BLaER1 treated with 17β-estradiol and CSF1 and Interleukin-3, amounts not matched to agents 10 nM and 100 nM (cell line): ENCODE results near the gene HJURP.

ENCODE experiments used
- H3K27ac ChIP-seq, 11 experiments: shearing (Covaris generic); formaldehyde crosslinking; 2 replicates each; pipeline ENCODE4 v1.8.1; 2022
- H3K27me3 ChIP-seq, 11 experiments: shearing (Covaris generic); formaldehyde crosslinking; 2 replicates each; pipeline ENCODE4 v1.8.1; 2022
- H3K36me3 ChIP-seq, 11 experiments: shearing (Covaris generic); formaldehyde crosslinking; 2 replicates each; pipeline ENCODE4 v1.8.1; 2022
- H3K4me1 ChIP-seq, 10 experiments: shearing (Covaris generic); formaldehyde crosslinking; 2 replicates each; pipeline ENCODE4 v1.8.1; 2022
- H3K4me2 ChIP-seq, 11 experiments: shearing (Covaris generic); formaldehyde crosslinking; 2 replicates each; pipeline ENCODE4 v1.8.1; 2022
- H3K4me3 ChIP-seq, 10 experiments: shearing (Covaris generic); formaldehyde crosslinking; 2 replicates each; pipeline ENCODE4 v1.8.1; 2022
- H3K9ac ChIP-seq, 11 experiments: shearing (Covaris generic); formaldehyde crosslinking; 2 replicates each; pipeline ENCODE4 v1.8.1; 2022
- H3K9me3 ChIP-seq, 11 experiments: shearing (Covaris generic); formaldehyde crosslinking; replicated peaks in 1 of 11; 2 replicates each; pipeline ENCODE4 v1.8.1; 2022
- H4K20me1 ChIP-seq, 11 experiments: shearing (Covaris generic); formaldehyde crosslinking; 2 replicates each; pipeline ENCODE4 v1.8.1; 2022
- Cebpa-rat ChIP-seq, 11 experiments: shearing (Covaris generic); IDR thresholded peaks; 2 replicates each; pipeline ENCODE4 v1.8.1; 2022

HJURP gene

GRCh38 chr2:233845301-233846060, 8.9 kb downstream of the HJURP start:
- Histone ChIP-seq H3K9ac (no peak overlapping the region), H3K4me3 (no peak overlapping the region), H3K27me3 (no peaks in the 10 kb centered on the region), H3K36me3 (peaks cover 14 to 100% (median 100%) of the 10 kb centered on the region in 11 experiments; a peak in 21 of 22 replicates), H3K9me3 (no peaks in the 10 kb centered on the region), H4K20me1 (peaks cover 0 to 97% (median 84%) of the 10 kb centered on the region in 11 experiments; a peak in 17 of 22 replicates), H3K4me2 (no peak overlapping the region), H3K27ac (no peak overlapping the region), H3K4me1 (peaks cover 4 to 40% (median 11%) of the 10 kb centered on the region in 10 experiments; a peak in 17 of 20 replicates)
- TF ChIP-seq Cebpa-rat (IDR thresholded peaks at IDR 0.05), result no peak

GRCh38 chr2:233844836-233845235, 9.5 kb downstream of the HJURP start:
- H3K36me3 ChIP-seq, result peaks cover 14 to 100% (median 100%) of the 10 kb centered on the region in 11 experiments; a peak in 21 of 22 replicates
- TF ChIP-seq Cebpa-rat (IDR thresholded peaks at IDR 0.05), result no peak

GRCh38 chr2:233844064-233844807, 10.1 kb downstream of the HJURP start:
- no peaks in the 10 kb centered on the region for H3K27me3 ChIP-seq
- no peak for TF ChIP-seq Cebpa-rat (IDR thresholded peaks at IDR 0.05)
- no peak overlapping the region for H3K4me2 ChIP-seq
- no peak overlapping the region for H3K27ac ChIP-seq
- no peak overlapping the region for H3K9ac ChIP-seq
- no peaks in the 10 kb centered on the region for H3K9me3 ChIP-seq
- H3K36me3 ChIP-seq, result peaks cover 14 to 100% (median 100%) of the 10 kb centered on the region in 11 experiments; a peak in 21 of 22 replicates
- H3K4me1 ChIP-seq, result peaks cover 13 to 42% (median 18%) of the 10 kb centered on the region in 10 experiments
- peaks cover 0 to 97% (median 84%) of the 10 kb centered on the region in 11 experiments; a peak in 17 of 22 replicates for H4K20me1 ChIP-seq
- no peak overlapping the region for H3K4me3 ChIP-seq

More at GRCh38 chr2:233844836-233845235, 9.5 kb downstream of the HJURP start:
- no peak overlapping the region for H3K9ac ChIP-seq
- no peak overlapping the region for H3K27ac ChIP-seq
- no peaks in the 10 kb centered on the region for H3K27me3 ChIP-seq
- no peak overlapping the region for H3K4me2 ChIP-seq
- H3K4me3 ChIP-seq, result no peak overlapping the region
- H3K9me3 ChIP-seq, result no peaks in the 10 kb centered on the region
- peaks cover 10 to 40% (median 14%) of the 10 kb centered on the region in 10 experiments for H3K4me1 ChIP-seq
- peaks cover 0 to 97% (median 84%) of the 10 kb centered on the region in 11 experiments; a peak in 17 of 22 replicates for H4K20me1 ChIP-seq

- Histone ChIP-seq H3K9ac (no peak overlapping the region), H3K27me3 (no peaks in the 10 kb centered on the region), H3K36me3 (peaks cover 14 to 100% (median 100%) of the 10 kb centered on the region in 11 experiments; a peak in 21 of 22 replicates), H3K4me1 (peaks cover 1 to 39% (median 33%) of the 10 kb centered on the region in 10 experiments), H4K20me1 (peaks cover 0 to 97% (median 82%) of the 10 kb centered on the region in 11 experiments; a peak in 17 of 22 replicates), H3K4me3 (no peak overlapping the region), H3K9me3 (no peaks in the 10 kb centered on the region), H3K27ac (no peak overlapping the region), H3K4me2 (peak overlapping the region in 1 of 11 experiments; percentile 47; a peak in 1 of 22 replicates)
- TF ChIP-seq Cebpa-rat (IDR thresholded peaks at IDR 0.05), result no peak
These were observed 13.2 kb downstream of the HJURP start for GRCh38 chr2:233841183-233841582.

- Histone ChIP-seq H4K20me1 (peaks cover 0 to 98% (median 84%) of the 10 kb centered on the region in 11 experiments; a peak in 17 of 22 replicates), H3K4me3 (no peak overlapping the region), H3K27ac (no peak overlapping the region), H3K9me3 (no peaks in the 10 kb centered on the region), H3K4me2 (peak overlapping the region in 5 of 11 experiments; percentile 20 to 66 (median 47); a peak in 7 of 22 replicates), H3K9ac (0 out of 22 replicates have a peak overlapping the region, but pooled peaks of 1 of the 11 experiments have one; percentile 16), H3K27me3 (no peaks in the 10 kb centered on the region), H3K4me1 (peaks cover 0 to 39% (median 34%) of the 10 kb centered on the region in 10 experiments; a peak in 19 of 20 replicates), H3K36me3 (peaks cover 14 to 100% (median 100%) of the 10 kb centered on the region in 11 experiments; a peak in 21 of 22 replicates)
- no peak for TF ChIP-seq Cebpa-rat (IDR thresholded peaks at IDR 0.05)
These were observed 13.8 kb downstream of the HJURP start for GRCh38 chr2:233840520-233840919.

- H3K9ac ChIP-seq, result peak overlapping the region in 2 of 11 experiments; percentile 44 to 48; a peak in 4 of 22 replicates
- 0 out of 22 replicates have a peak overlapping the region, but pooled peaks of 2 of the 11 experiments have one; percentile 0 to 24 for H3K27ac ChIP-seq
- peaks cover 0 to 49% (median 41%) of the 10 kb centered on the region in 10 experiments; a peak in 17 of 20 replicates for H3K4me1 ChIP-seq
- H3K4me3 ChIP-seq, result no peak overlapping the region; a peak in 1 of 20 replicates
- H3K9me3 ChIP-seq, result no peaks in the 10 kb centered on the region
- H4K20me1 ChIP-seq, result peaks cover 0 to 98% (median 90%) of the 10 kb centered on the region in 11 experiments; a peak in 17 of 22 replicates
- TF ChIP-seq Cebpa-rat (IDR thresholded peaks at IDR 0.05), result no peak
- H3K36me3 ChIP-seq, result peaks cover 14 to 100% (median 97%) of the 10 kb centered on the region in 11 experiments; a peak in 21 of 22 replicates
- H3K4me2 ChIP-seq, result peak overlapping the region in 9 of 11 experiments; percentile 34 to 66 (median 47); a peak in 17 of 22 replicates
- no peaks in the 10 kb centered on the region for H3K27me3 ChIP-seq
These were observed 14.9 kb downstream of the HJURP start for GRCh38 chr2:233839447-233839820.

GRCh38 chr2:233838726-233839446, 15.4 kb downstream of the HJURP start:
- Histone ChIP-seq H3K9ac (peak overlapping the region in 3 of 11 experiments; percentile 5 to 48 (median 44); a peak in 4 of 22 replicates), H4K20me1 (peaks cover 0 to 98% (median 89%) of the 10 kb centered on the region in 11 experiments; a peak in 17 of 22 replicates), H3K4me1 (peaks cover 0 to 54% (median 46%) of the 10 kb centered on the region in 10 experiments; a peak in 18 of 20 replicates), H3K9me3 (no peaks in the 10 kb centered on the region), H3K27ac (0 out of 22 replicates have a peak overlapping the region, but pooled peaks of 2 of the 11 experiments have one; percentile 0 to 24), H3K27me3 (no peaks in the 10 kb centered on the region), H3K4me2 (peak overlapping the region in 9 of 11 experiments; percentile 34 to 66 (median 47); a peak in 17 of 22 replicates), H3K4me3 (no peak overlapping the region; a peak in 1 of 20 replicates), H3K36me3 (peaks cover 14 to 100% (median 97%) of the 10 kb centered on the region in 11 experiments; a peak in 21 of 22 replicates)
- no peak for TF ChIP-seq Cebpa-rat (IDR thresholded peaks at IDR 0.05)

- Histone ChIP-seq H3K4me3 (no peak overlapping the region), H3K4me1 (peaks cover 0 to 61% (median 53%) of the 10 kb centered on the region in 10 experiments; a peak in 18 of 20 replicates), H3K36me3 (peaks cover 14 to 96% (median 93%) of the 10 kb centered on the region in 11 experiments; a peak in 21 of 22 replicates), H3K9ac (peak overlapping the region in 2 of 11 experiments; percentile 5 to 48; a peak in 1 of 22 replicates), H3K4me2 (peak overlapping the region in 5 of 11 experiments; percentile 46 to 66 (median 53); a peak in 7 of 22 replicates), H3K27me3 (no peaks in the 10 kb centered on the region), H3K9me3 (no peaks in the 10 kb centered on the region), H3K27ac (no peak overlapping the region), H4K20me1 (peaks cover 0 to 98% (median 84%) of the 10 kb centered on the region in 11 experiments; a peak in 17 of 22 replicates)
- TF ChIP-seq Cebpa-rat (IDR thresholded peaks at IDR 0.05), result no peak
These were observed 16.1 kb downstream of the HJURP start for GRCh38 chr2:233838251-233838650.
